Amygdala (tissue), 56 donors: Measurements from ENCODE around the gene FXYD1.

Experiments
- DNase-seq, 56 donors: peaks; one replicate each; lab custom pipeline; 2025; lab: John Stamatoyannopoulos, UW

FXYD1 gene

GRCh38 chr19:35178701-35179100 is 40.1 kb downstream of the FXYD1 start:
- no peak for DNase-seq

GRCh38 chr19:35179830-35180229 is 41.2 kb downstream of the FXYD1 start:
- DNase-seq: no peak

GRCh38 chr19:35181387-35181786 is 42.8 kb downstream of the FXYD1 start:
- no peak for DNase-seq

GRCh38 chr19:35184267-35184666 is 45.6 kb downstream of the FXYD1 start:
- DNase-seq: no peak

- DNase-seq: no peak
These were observed 46.3 kb downstream of the FXYD1 start for GRCh38 chr19:35184884-35185283.
